Esophagus (tissue), 2 donors: ENCODE measurements around the gene CYP4F22. TPM values are rescaled to one million over a fixed set of nuclear protein-coding genes. Genes with fewer than 3 reads are reported as not detected.
"Not testable (repeated sequence)": the region's sequence is repeated elsewhere in the genome, so short reads cannot be mapped to it uniquely, and the experiment has no call there.

Experiments
- H3K27ac ChIP-seq, 2 donors: one replicate each; pipeline ENCODE4 v1.5.1; 2013; ENCODE audit warnings: low read depth in 2 of 2, mild to moderate bottlenecking in 2 of 2, inconsistent platforms in 1 of 2, low read length in 1 of 2, moderate library complexity in 1 of 2
- H3K27me3 ChIP-seq, 2 donors: one replicate each; pipeline ENCODE4 v1.6.1; 2013; ENCODE audit warnings: low read length in 2 of 2, control low read depth in 1 of 2, mild to moderate bottlenecking in 1 of 2; ENCODE audit not compliant: insufficient read depth in 2 of 2, control insufficient read depth in 1 of 2
- H3K36me3 ChIP-seq, 2 donors: one replicate each; pipeline ENCODE4 v1.6.1; 2013; ENCODE audit warnings: low read length in 1 of 2; ENCODE audit not compliant: control insufficient read depth in 2 of 2, insufficient read depth in 2 of 2
- H3K4me1 ChIP-seq, 2 donors: one replicate each; pipeline ENCODE4 v1.6.1; 2013; ENCODE audit warnings: low read length in 1 of 2; ENCODE audit not compliant: control insufficient read depth in 2 of 2, insufficient read depth in 2 of 2
- H3K4me3 ChIP-seq, 2 donors: one replicate each; pipeline ENCODE4 v1.5.1; 2013; ENCODE audit warnings: low read length in 2 of 2, mild to moderate bottlenecking in 2 of 2, low read depth in 1 of 2, moderate library complexity in 1 of 2
- H3K9me3 ChIP-seq, 2 donors: one replicate each; pipeline ENCODE4 v1.6.1; 2013; ENCODE audit warnings: mild to moderate bottlenecking in 2 of 2, low read depth in 1 of 2, low read length in 1 of 2, moderate library complexity in 1 of 2; ENCODE audit not compliant: control insufficient read depth in 2 of 2, insufficient read depth in 1 of 2
- WGBS, 2 donors: extraction: QIAGEN DNeasy Blood & Tissue Kit; methylation state at CpG; one replicate each; pipeline ENCODE4 v1.1.7; 2013; 5-methylcytosine and 5-hydroxymethylcytosine counted together
- polyA plus RNA-seq, 2 donors: library from polyadenylated mRNA; stranded (reverse); fragments of 200-250 nt; gene quantifications; one replicate each; pipeline ENCODE4 v1.2.3, GENCODE V29; 2013
- donor health status: healthy with polysubstance abuse.
- donor health status: Bipolar disorder and iron deficiency.

The CYP4F22 gene
- polyA plus RNA-seq, 2 donors: 4.4 to 17.3 TPM

- H3K27me3 ChIP-seq: peaks cover 0 to 5% of the 10 kb centered on the region in 2 donors
- no peak overlapping the region for H3K4me3 ChIP-seq
- peaks cover 0 to 4% of the 10 kb centered on the region in 2 donors for H3K4me1 ChIP-seq
- peak overlapping the region; percentile 64 to 93 for H3K27ac ChIP-seq
- 60 to 66% methylated on average over 19 of the region's 19 CpGs for WGBS, 2 donors
- no peaks in the 10 kb centered on the region for H3K36me3 ChIP-seq
- H3K9me3 ChIP-seq: no peaks in the 10 kb centered on the region
These were observed 3.5 kb downstream of the CYP4F22 start for GRCh38 chr19:15511671-15512424.

GRCh38 chr19:15515227-15515625, 6.9 kb downstream of the CYP4F22 start:
- H3K4me1 ChIP-seq, H3K27me3 ChIP-seq, H3K9me3 ChIP-seq, H3K36me3 ChIP-seq, H3K4me3 ChIP-seq: not testable (repeated sequence)
- WGBS, 2 donors: 91 to 92% methylated on average over 9 of the region's 9 CpGs
- H3K27ac ChIP-seq: peak overlapping the region in 1 of 2 donors; percentile 72

- no peaks in the 10 kb centered on the region for H3K27me3 ChIP-seq
- no peaks in the 10 kb centered on the region for H3K36me3 ChIP-seq
- WGBS, 2 donors: 89 to 91% methylated on average over 3 of the region's 3 CpGs
- no peak overlapping the region for H3K4me3 ChIP-seq
- H3K4me1 ChIP-seq: no peaks in the 10 kb centered on the region
- no peak overlapping the region for H3K27ac ChIP-seq
- H3K9me3 ChIP-seq: peaks cover 6 to 7% of the 10 kb centered on the region in 2 donors
These were observed 8.0 kb downstream of the CYP4F22 start for GRCh38 chr19:15516363-15516762.

- Histone ChIP-seq H3K27ac (no peak overlapping the region), H3K4me3 (no peak overlapping the region), H3K36me3 (no peaks in the 10 kb centered on the region), H3K9me3 (peaks cover 6 to 7% of the 10 kb centered on the region in 2 donors), H3K27me3 (no peaks in the 10 kb centered on the region), H3K4me1 (no peaks in the 10 kb centered on the region)
- WGBS, 2 donors: 75% methylated on average over 1 of the region's 1 CpG
These were observed 9.5 kb downstream of the CYP4F22 start for GRCh38 chr19:15517778-15518177.

GRCh38 chr19:15519433-15519976, 11.2 kb downstream of the CYP4F22 start:
- Histone ChIP-seq H3K4me3 (no peak overlapping the region), H3K27ac (no peak overlapping the region), H3K9me3 (peaks cover 6 to 7% of the 10 kb centered on the region in 2 donors), H3K36me3 (no peaks in the 10 kb centered on the region), H3K27me3 (no peaks in the 10 kb centered on the region), H3K4me1 (no peaks in the 10 kb centered on the region)
- 73% methylated on average over 6 of the region's 6 CpGs for WGBS, 2 donors

- H3K27me3 ChIP-seq: no peaks in the 10 kb centered on the region
- no peak overlapping the region for H3K27ac ChIP-seq
- H3K9me3 ChIP-seq: peaks cover 0 to 4% of the 10 kb centered on the region in 2 donors
- H3K4me3 ChIP-seq: no peak overlapping the region
- WGBS, 2 donors: 78 to 84% methylated on average over 5 of the region's 5 CpGs
- H3K36me3 ChIP-seq: no peaks in the 10 kb centered on the region
- H3K4me1 ChIP-seq: peaks cover 1 to 2% of the 10 kb centered on the region in 2 donors
These were observed 16.5 kb downstream of the CYP4F22 start for GRCh38 chr19:15524781-15525180.

- whole genome bisulfite sequencing, 2 donors: 82 to 84% methylated on average over 15 of the region's 15 CpGs
- no peak overlapping the region for H3K27ac ChIP-seq
- peaks cover 0 to 4% of the 10 kb centered on the region in 2 donors for H3K9me3 ChIP-seq
- no peaks in the 10 kb centered on the region for H3K27me3 ChIP-seq
- no peak overlapping the region for H3K4me3 ChIP-seq
- peaks cover 1 to 2% of the 10 kb centered on the region in 2 donors for H3K4me1 ChIP-seq
- no peaks in the 10 kb centered on the region for H3K36me3 ChIP-seq
These were observed 17.0 kb downstream of the CYP4F22 start for GRCh38 chr19:15525291-15525690.

GRCh38 chr19:15526408-15526807, 18.1 kb downstream of the CYP4F22 start:
- Histone ChIP-seq H3K4me3 (no peak overlapping the region), H3K36me3 (no peaks in the 10 kb centered on the region), H3K9me3 (peaks cover 0 to 4% of the 10 kb centered on the region in 2 donors), H3K4me1 (peaks cover 1 to 2% of the 10 kb centered on the region in 2 donors), H3K27me3 (no peaks in the 10 kb centered on the region), H3K27ac (no peak overlapping the region)
- 66 to 81% methylated on average over 2 of the region's 2 CpGs for WGBS, 2 donors

- H3K27ac ChIP-seq: peak overlapping the region in 1 of 2 donors; percentile 5
- no peaks in the 10 kb centered on the region for H3K36me3 ChIP-seq
- no peak overlapping the region for H3K4me3 ChIP-seq
- 56 to 60% methylated on average over 3 of the region's 3 CpGs for WGBS, 2 donors
- peaks cover 0 to 4% of the 10 kb centered on the region in 2 donors for H3K9me3 ChIP-seq
- H3K4me1 ChIP-seq: peaks cover 1 to 2% of the 10 kb centered on the region in 2 donors
- no peaks in the 10 kb centered on the region for H3K27me3 ChIP-seq
These were observed 19.4 kb downstream of the CYP4F22 start for GRCh38 chr19:15527705-15528104.
